ENCODE measurements around the gene CANX. TPM values are rescaled to one million over a fixed set of nuclear protein-coding genes. Genes with fewer than 3 reads are reported as not detected.

The CANX gene
- total and polyA plus RNA-seq, 8 donors, result 81.7 to 638 (median 216) TPM

- H3K4me3 ChIP-seq, result no peak overlapping the region
- peaks cover 17 to 78% (median 48%) of the 10 kb centered on the region in 4 donors for H3K4me1 ChIP-seq
- intact Hi-C loops (cut with DNase I; ENCODE audit: low total_unique reads), result no loop called here
- TF ChIP-seq POLR2A (IDR thresholded peaks at IDR 0.05) (no peak), CTCF (IDR thresholded peaks at IDR 0.05) (no peak), EP300 (IDR thresholded peaks at IDR 0.05) (no peak), POLR2AphosphoS5 (IDR thresholded peaks at IDR 0.05) (no peak)
- no peaks in the 10 kb centered on the region for H3K9me3 ChIP-seq
- peaks cover 0 to 18% (median 6%) of the 10 kb centered on the region in 4 donors for H3K36me3 ChIP-seq
- H3K27ac ChIP-seq, result no peak overlapping the region
- WGBS, 5 donors, result 18 to 35% (median 19%) methylated on average over 2 of the region's 2 CpGs
- no peaks in the 10 kb centered on the region for H3K27me3 ChIP-seq
- peak in 1 of 2 donors; percentile 53 for DNase-seq
Observed at GRCh38 chr5:179755022-179755421, 56.3 kb downstream of the CANX start.

- Histone ChIP-seq H3K9me3 (no peaks in the 10 kb centered on the region), H3K36me3 (no peaks in the 10 kb centered on the region), H3K27ac (no peak overlapping the region), H3K4me1 (peaks cover 39 to 96% (median 66%) of the 10 kb centered on the region in 4 donors), H3K4me3 (no peak overlapping the region), H3K27me3 (no peaks in the 10 kb centered on the region)
- intact Hi-C loops (cut with DNase I; ENCODE audit: low total_unique reads), result no loop called here
- 78 to 89% (median 86%) methylated on average over 8 of the region's 8 CpGs for WGBS, 5 donors
- no peak for DNase-seq
- no peak for TF ChIP-seq POLR2AphosphoS5 (IDR thresholded peaks at IDR 0.05)
- no peak for TF ChIP-seq CTCF (IDR thresholded peaks at IDR 0.05)
- no peak for TF ChIP-seq EP300 (IDR thresholded peaks at IDR 0.05)
- no peak for TF ChIP-seq POLR2A (IDR thresholded peaks at IDR 0.05)
Observed at GRCh38 chr5:179758955-179759354, 60.2 kb downstream of the CANX start.

GRCh38 chr5:179759581-179760551 lies 61.1 kb downstream of the CANX start:
- Histone ChIP-seq H3K9me3 (no peaks in the 10 kb centered on the region), H3K4me3 (no peak overlapping the region), H3K4me1 (peaks cover 34 to 96% (median 65%) of the 10 kb centered on the region in 4 donors), H3K36me3 (no peaks in the 10 kb centered on the region), H3K27me3 (no peaks in the 10 kb centered on the region), H3K27ac (no peak overlapping the region)
- no peak for DNase-seq
- 78 to 93% (median 88%) methylated on average over 9 of the region's 9 CpGs for WGBS, 5 donors
- TF ChIP-seq EP300 (IDR thresholded peaks at IDR 0.05) (no peak), POLR2AphosphoS5 (IDR thresholded peaks at IDR 0.05) (no peak), POLR2A (IDR thresholded peaks at IDR 0.05) (no peak), CTCF (IDR thresholded peaks at IDR 0.05) (no peak)
- intact Hi-C loops (cut with DNase I; ENCODE audit: low total_unique reads), result no loop called here

GRCh38 chr5:179762079-179762780 lies 63.5 kb downstream of the CANX start:
- H3K36me3 ChIP-seq, result peaks cover 13 to 22% (median 18%) of the 10 kb centered on the region in 4 donors
- TF ChIP-seq CTCF (IDR thresholded peaks at IDR 0.05), result no peak
- TF ChIP-seq POLR2AphosphoS5 (IDR thresholded peaks at IDR 0.05), result no peak
- TF ChIP-seq EP300 (IDR thresholded peaks at IDR 0.05), result no peak
- TF ChIP-seq POLR2A (IDR thresholded peaks at IDR 0.05), result no peak
- H3K27me3 ChIP-seq, result no peaks in the 10 kb centered on the region
- DNase-seq, result peak in 1 of 2 donors; percentile 33
- peak overlapping the region in 4 of 5 donors; percentile 6 to 73 (median 67) for H3K27ac ChIP-seq
- no peaks in the 10 kb centered on the region for H3K9me3 ChIP-seq
- no peak overlapping the region for H3K4me3 ChIP-seq
- WGBS, 5 donors, result 40 to 46% (median 41%) methylated on average over 10 of the region's 10 CpGs
- H3K4me1 ChIP-seq, result peaks cover 46 to 96% (median 69%) of the 10 kb centered on the region in 4 donors
- intact Hi-C loops (cut with DNase I; ENCODE audit: low total_unique reads), result no loop called here
